Liver (tissue), 9 donors: ENCODE measurements around the gene TSSC4. TPM values are rescaled to one million over a fixed set of nuclear protein-coding genes. Genes with fewer than 3 reads are reported as not detected.

Experiments
- DNase-seq: peaks from one replicate; pipeline ENCODE4 v3.0.0-alpha.2; 2017; ENCODE audit warnings: low spot score
- H3K27ac ChIP-seq, 2 donors: one replicate each; pipeline ENCODE4 v1.7.0; 2013; ENCODE audit warnings: inconsistent platforms in 2 of 2, low read length in 2 of 2, control low read depth in 1 of 2, low read depth in 1 of 2, mild to moderate bottlenecking in 1 of 2
- H3K27me3 ChIP-seq, 4 donors: one replicate each; pipeline versions ENCODE4 v1.6.1 to v1.7.0; 2013; ENCODE audit warnings: low read length in 3 of 4, inconsistent platforms in 1 of 4, mild to moderate bottlenecking in 1 of 4, moderate library complexity in 1 of 4; ENCODE audit not compliant: control insufficient read depth in 4 of 4, insufficient read depth in 4 of 4
- H3K36me3 ChIP-seq, 4 donors: one replicate each; pipeline versions ENCODE4 v1.6.1 to v1.7.0; 2013; ENCODE audit warnings: low read length in 3 of 4, mild to moderate bottlenecking in 3 of 4, low read depth in 1 of 4, moderate library complexity in 1 of 4; ENCODE audit not compliant: control insufficient read depth in 4 of 4, insufficient read depth in 3 of 4
- H3K4me1 ChIP-seq, 4 donors: one replicate each; pipeline versions ENCODE4 v1.6.1 to v1.7.0; 2013; ENCODE audit warnings: low read length in 3 of 4, mild to moderate bottlenecking in 3 of 4, moderate library complexity in 1 of 4; ENCODE audit not compliant: control insufficient read depth in 4 of 4, insufficient read depth in 4 of 4
- H3K4me3 ChIP-seq, 3 donors: one replicate each; pipeline versions ENCODE4 v1.6.1 to v1.7.0; 2013; ENCODE audit warnings: low read length in 3 of 3, control low read depth in 1 of 3, low read depth in 1 of 3, mild to moderate bottlenecking in 1 of 3
- H3K9ac ChIP-seq, 2 donors: one replicate each; pipeline ENCODE4 v1.7.0; 2013; ENCODE audit warnings: low read length in 2 of 2, mild to moderate bottlenecking in 2 of 2, moderate library complexity in 2 of 2, control low read depth in 1 of 2, low read depth in 1 of 2
- H3K9me3 ChIP-seq, 4 donors: one replicate each; pipeline versions ENCODE4 v1.6.1 to v1.7.0; 2013; ENCODE audit warnings: low read length in 3 of 4; ENCODE audit not compliant: control insufficient read depth in 4 of 4
- EGR1 ChIP-seq, 2 donors: IDR thresholded peaks; 2 replicates each; pipeline ENCODE4 v1.6.1; 2016 to 2018; ENCODE audit warnings: antibody characterized with exemption in 2 of 2, low read depth in 2 of 2
- FOXA1 ChIP-seq: IDR thresholded peaks from 2 replicates; pipeline ENCODE4 v1.6.1; 2016; ENCODE audit warnings: antibody characterized with exemption
- FOXA2 ChIP-seq: IDR thresholded peaks from 2 replicates; pipeline ENCODE4 v1.6.1; 2016; ENCODE audit warnings: antibody characterized with exemption
- GABPA ChIP-seq, 2 donors: IDR thresholded peaks in 1 of 2; conservative IDR thresholded peaks in 1 of 2; 2 replicates each; pipeline ENCODE4 v1.6.1; 2016; ENCODE audit warnings: antibody characterized with exemption in 2 of 2, mild to moderate bottlenecking in 1 of 2, moderate library complexity in 1 of 2
- HNF4A ChIP-seq, 2 donors: conservative IDR thresholded peaks; 2 replicates each; pipeline ENCODE4 v1.6.1; 2016; ENCODE audit warnings: antibody characterized with exemption in 2 of 2, mild to moderate bottlenecking in 2 of 2
- HNF4G ChIP-seq: IDR thresholded peaks from 2 replicates; pipeline ENCODE4 v1.6.1; 2016; ENCODE audit warnings: antibody characterized with exemption
- JUND ChIP-seq, 2 donors: IDR thresholded peaks; 2 replicates each; pipeline ENCODE4 v1.6.1; 2016; ENCODE audit warnings: antibody characterized with exemption in 2 of 2
- NR2F2 ChIP-seq: IDR thresholded peaks from 2 replicates; pipeline ENCODE4 v1.6.1; 2016; ENCODE audit warnings: antibody characterized with exemption
- RAD21 ChIP-seq, 2 donors: IDR thresholded peaks; 2 replicates each; pipeline ENCODE4 v1.6.1; 2016; ENCODE audit warnings: antibody characterized with exemption in 2 of 2, mild to moderate bottlenecking in 2 of 2
- RXRA ChIP-seq, 2 donors: IDR thresholded peaks; 2 replicates each; pipeline ENCODE4 v1.6.1; 2017 to 2018; ENCODE audit warnings: antibody characterized with exemption in 2 of 2, mild to moderate bottlenecking in 1 of 2
- SP1 ChIP-seq: IDR thresholded peaks from 2 replicates; pipeline ENCODE4 v1.6.1; 2018; ENCODE audit warnings: antibody characterized with exemption, mild to moderate bottlenecking
- TAF1 ChIP-seq: conservative IDR thresholded peaks from 2 replicates; pipeline ENCODE4 v1.6.1; 2016; ENCODE audit warnings: antibody characterized with exemption, mild to moderate bottlenecking
- YY1 ChIP-seq: IDR thresholded peaks from 2 replicates; pipeline ENCODE4 v1.6.1; 2016; ENCODE audit warnings: antibody characterized with exemption, mild to moderate bottlenecking
- WGBS: extraction: QIAGEN DNeasy Blood & Tissue Kit; methylation state at CpG from one replicate; pipeline ENCODE4 v1.1.7; 2013; 5-methylcytosine and 5-hydroxymethylcytosine counted together
- polyA plus RNA-seq, 2 donors: library from polyadenylated mRNA; stranded (reverse) in 1 of 2; unstranded in 1 of 2; fragments of 200-250 nt in 1 of 2; fragments of >200 nt in 1 of 2; fragmentation: Nextera tagmentation in 1 of 2; extraction: Ambion mirVana in 1 of 2; gene quantifications; one replicate each; pipeline versions ENCODE4 v1.2.1 to v1.2.3, GENCODE V29; 2013 to 2015
- total RNA-seq, 2 donors: library from RNA; depleted of rRNA; stranded (reverse); fragments of >200 nt; gene quantifications; one replicate each; pipeline ENCODE4 v1.2.3, GENCODE V29; 2014
- TF ChIP-seq, protein P1 (sequence below): fragments of 150-350 bp; IDR thresholded peaks from 2 replicates; pipeline ENCODE4 v1.5.1; 2017; ENCODE audit warnings: improper control_type of control experiment, low read depth, low read length; ENCODE audit not compliant: missing input control
- TF ChIP-seq, protein P2 (sequence below): IDR thresholded peaks from 2 replicates; pipeline ENCODE4 v1.6.1; 2016; ENCODE audit warnings: antibody characterized with exemption
- TF ChIP-seq, protein P3 (sequence below): IDR thresholded peaks from 2 replicates; pipeline ENCODE4 v1.6.1; 2016; ENCODE audit warnings: antibody characterized with exemption
- TF ChIP-seq, protein P4 (sequence below): IDR thresholded peaks from 2 replicates; pipeline ENCODE4 v1.6.1; 2016; ENCODE audit warnings: antibody characterized with exemption
- TF ChIP-seq, protein P5 (sequence below): IDR thresholded peaks from 2 replicates; pipeline ENCODE4 v1.6.1; 2016; ENCODE audit warnings: antibody characterized with exemption, mild to moderate bottlenecking
- donor health status: healthy.
- donor health status: healthy.
- donor health status: healthy.
- donor health status: healthy.
- donor health status: healthy.

The TSSC4 gene
- total and polyA plus RNA-seq, 4 donors, result 15.8 to 19.1 (median 17.6) TPM

DNA sequence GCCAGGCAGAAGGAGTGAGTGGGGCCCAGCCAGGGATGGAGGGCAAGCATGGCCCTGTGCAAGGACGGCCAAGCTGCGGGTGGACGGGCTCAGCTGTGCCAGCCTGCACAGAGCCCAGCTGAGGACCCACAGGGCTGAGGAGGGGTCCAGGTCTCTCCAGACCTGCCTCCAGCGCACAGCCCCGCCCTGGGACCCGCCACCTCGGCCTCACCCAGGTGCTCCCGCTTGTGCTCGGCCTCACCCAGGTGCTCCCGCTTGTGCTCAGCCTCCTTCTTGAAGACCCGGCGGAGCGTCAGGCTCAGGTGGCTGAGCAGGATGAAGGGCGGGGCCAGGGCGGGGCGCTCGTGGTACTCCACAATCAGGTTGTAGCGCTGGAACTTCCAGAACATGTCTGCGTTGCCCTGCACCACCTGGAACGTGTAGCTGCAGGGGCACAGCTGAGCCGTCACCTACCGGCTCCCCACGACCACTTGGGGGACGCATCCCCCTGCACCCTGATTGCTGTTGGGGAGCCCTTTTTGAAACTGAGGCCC lies 6.4 kb downstream of the TSSC4 start:
- no peak overlapping the region for H3K27ac ChIP-seq
- WGBS, result 91% methylated on average over 24 of the region's 24 CpGs

More for the DNA sequence above, 6.4 kb downstream of the TSSC4 start:
- peaks cover 0 to 17% (median 5%) of the 10 kb centered on the region in 4 donors for H3K36me3 ChIP-seq
- H3K9ac ChIP-seq, result no peak overlapping the region
- no peaks in the 10 kb centered on the region for H3K27me3 ChIP-seq
- peaks cover 0 to 5% (median 4%) of the 10 kb centered on the region in 4 donors for H3K4me1 ChIP-seq
- H3K4me3 ChIP-seq, result no peak overlapping the region
- H3K9me3 ChIP-seq, result no peaks in the 10 kb centered on the region
- TF ChIP-seq, protein P1, sequence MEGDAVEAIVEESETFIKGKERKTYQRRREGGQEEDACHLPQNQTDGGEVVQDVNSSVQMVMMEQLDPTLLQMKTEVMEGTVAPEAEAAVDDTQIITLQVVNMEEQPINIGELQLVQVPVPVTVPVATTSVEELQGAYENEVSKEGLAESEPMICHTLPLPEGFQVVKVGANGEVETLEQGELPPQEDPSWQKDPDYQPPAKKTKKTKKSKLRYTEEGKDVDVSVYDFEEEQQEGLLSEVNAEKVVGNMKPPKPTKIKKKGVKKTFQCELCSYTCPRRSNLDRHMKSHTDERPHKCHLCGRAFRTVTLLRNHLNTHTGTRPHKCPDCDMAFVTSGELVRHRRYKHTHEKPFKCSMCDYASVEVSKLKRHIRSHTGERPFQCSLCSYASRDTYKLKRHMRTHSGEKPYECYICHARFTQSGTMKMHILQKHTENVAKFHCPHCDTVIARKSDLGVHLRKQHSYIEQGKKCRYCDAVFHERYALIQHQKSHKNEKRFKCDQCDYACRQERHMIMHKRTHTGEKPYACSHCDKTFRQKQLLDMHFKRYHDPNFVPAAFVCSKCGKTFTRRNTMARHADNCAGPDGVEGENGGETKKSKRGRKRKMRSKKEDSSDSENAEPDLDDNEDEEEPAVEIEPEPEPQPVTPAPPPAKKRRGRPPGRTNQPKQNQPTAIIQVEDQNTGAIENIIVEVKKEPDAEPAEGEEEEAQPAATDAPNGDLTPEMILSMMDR, result no peak
- TF ChIP-seq GABPA (IDR thresholded peaks at IDR 0.05 in 1 of 2, conservative IDR thresholded peaks at IDR 0.05 in 1 of 2), result no peak
- no peak for TF ChIP-seq NR2F2
- TF ChIP-seq, protein P2, sequence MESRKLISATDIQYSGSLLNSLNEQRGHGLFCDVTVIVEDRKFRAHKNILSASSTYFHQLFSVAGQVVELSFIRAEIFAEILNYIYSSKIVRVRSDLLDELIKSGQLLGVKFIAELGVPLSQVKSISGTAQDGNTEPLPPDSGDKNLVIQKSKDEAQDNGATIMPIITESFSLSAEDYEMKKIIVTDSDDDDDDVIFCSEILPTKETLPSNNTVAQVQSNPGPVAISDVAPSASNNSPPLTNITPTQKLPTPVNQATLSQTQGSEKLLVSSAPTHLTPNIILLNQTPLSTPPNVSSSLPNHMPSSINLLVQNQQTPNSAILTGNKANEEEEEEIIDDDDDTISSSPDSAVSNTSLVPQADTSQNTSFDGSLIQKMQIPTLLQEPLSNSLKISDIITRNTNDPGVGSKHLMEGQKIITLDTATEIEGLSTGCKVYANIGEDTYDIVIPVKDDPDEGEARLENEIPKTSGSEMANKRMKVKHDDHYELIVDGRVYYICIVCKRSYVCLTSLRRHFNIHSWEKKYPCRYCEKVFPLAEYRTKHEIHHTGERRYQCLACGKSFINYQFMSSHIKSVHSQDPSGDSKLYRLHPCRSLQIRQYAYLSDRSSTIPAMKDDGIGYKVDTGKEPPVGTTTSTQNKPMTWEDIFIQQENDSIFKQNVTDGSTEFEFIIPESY, result no peak
- no peak for TF ChIP-seq EGR1 (IDR thresholded peaks at IDR 0.05; ENCODE audit: low read depth in 2 of 2)
- TF ChIP-seq, protein P3, sequence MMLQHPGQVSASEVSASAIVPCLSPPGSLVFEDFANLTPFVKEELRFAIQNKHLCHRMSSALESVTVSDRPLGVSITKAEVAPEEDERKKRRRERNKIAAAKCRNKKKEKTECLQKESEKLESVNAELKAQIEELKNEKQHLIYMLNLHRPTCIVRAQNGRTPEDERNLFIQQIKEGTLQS, result no peak
- TF ChIP-seq TAF1, result no peak
- no peak for TF ChIP-seq FOXA2
- no peak for TF ChIP-seq HNF4G
- TF ChIP-seq RXRA (IDR thresholded peaks at IDR 0.05), result no peak
- TF ChIP-seq, protein P4, sequence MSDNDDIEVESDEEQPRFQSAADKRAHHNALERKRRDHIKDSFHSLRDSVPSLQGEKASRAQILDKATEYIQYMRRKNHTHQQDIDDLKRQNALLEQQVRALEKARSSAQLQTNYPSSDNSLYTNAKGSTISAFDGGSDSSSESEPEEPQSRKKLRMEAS, result no peak
- no peak for TF ChIP-seq SP1
- no peak for TF ChIP-seq YY1
- TF ChIP-seq JUND (IDR thresholded peaks at IDR 0.05), result no peak
- no peak for TF ChIP-seq HNF4A (conservative IDR thresholded peaks at IDR 0.05)
- TF ChIP-seq RAD21 (IDR thresholded peaks at IDR 0.05), result no peak
- TF ChIP-seq FOXA1, result no peak
- TF ChIP-seq, protein P5, sequence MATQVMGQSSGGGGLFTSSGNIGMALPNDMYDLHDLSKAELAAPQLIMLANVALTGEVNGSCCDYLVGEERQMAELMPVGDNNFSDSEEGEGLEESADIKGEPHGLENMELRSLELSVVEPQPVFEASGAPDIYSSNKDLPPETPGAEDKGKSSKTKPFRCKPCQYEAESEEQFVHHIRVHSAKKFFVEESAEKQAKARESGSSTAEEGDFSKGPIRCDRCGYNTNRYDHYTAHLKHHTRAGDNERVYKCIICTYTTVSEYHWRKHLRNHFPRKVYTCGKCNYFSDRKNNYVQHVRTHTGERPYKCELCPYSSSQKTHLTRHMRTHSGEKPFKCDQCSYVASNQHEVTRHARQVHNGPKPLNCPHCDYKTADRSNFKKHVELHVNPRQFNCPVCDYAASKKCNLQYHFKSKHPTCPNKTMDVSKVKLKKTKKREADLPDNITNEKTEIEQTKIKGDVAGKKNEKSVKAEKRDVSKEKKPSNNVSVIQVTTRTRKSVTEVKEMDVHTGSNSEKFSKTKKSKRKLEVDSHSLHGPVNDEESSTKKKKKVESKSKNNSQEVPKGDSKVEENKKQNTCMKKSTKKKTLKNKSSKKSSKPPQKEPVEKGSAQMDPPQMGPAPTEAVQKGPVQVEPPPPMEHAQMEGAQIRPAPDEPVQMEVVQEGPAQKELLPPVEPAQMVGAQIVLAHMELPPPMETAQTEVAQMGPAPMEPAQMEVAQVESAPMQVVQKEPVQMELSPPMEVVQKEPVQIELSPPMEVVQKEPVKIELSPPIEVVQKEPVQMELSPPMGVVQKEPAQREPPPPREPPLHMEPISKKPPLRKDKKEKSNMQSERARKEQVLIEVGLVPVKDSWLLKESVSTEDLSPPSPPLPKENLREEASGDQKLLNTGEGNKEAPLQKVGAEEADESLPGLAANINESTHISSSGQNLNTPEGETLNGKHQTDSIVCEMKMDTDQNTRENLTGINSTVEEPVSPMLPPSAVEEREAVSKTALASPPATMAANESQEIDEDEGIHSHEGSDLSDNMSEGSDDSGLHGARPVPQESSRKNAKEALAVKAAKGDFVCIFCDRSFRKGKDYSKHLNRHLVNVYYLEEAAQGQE, result no peak
- DNase-seq, result no peak
